Stimulated activated CD4-positive, alpha-beta T cell treated with anti-CD3 and anti-CD28 coated beads, Interleukin-15, amount 100 ng/mL, for 1 hour (primary cell): ENCODE results near the gene AAMP.

Experiments
- DNase-seq, 2 donors: peaks; one replicate each; pipeline ENCODE4 v3.0.0-alpha.2; 2020; ENCODE audit warnings: low read depth in 1 of 2, low spot score in 1 of 2

AAMP gene

DNA sequence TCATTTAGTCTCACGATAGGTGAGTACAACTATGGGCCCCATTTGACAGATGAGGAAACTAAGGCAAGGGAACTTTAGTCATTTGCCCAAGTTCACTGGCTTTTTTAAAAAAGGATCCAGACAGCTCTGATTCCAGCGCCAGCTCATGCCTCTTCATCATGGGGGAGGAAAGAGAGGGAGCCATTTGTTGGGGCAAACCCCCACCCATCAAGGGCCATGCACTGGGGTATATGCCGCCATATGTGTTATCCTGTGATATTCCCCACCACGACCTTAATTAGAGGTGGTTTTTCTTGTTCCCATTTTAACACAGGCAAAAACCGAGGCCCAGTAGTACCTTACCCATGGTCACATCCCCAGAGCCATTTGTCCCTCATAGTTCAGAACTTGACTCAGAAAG, 9.8 kb downstream of the AAMP start:
- DNase-seq = no peak

DNA sequence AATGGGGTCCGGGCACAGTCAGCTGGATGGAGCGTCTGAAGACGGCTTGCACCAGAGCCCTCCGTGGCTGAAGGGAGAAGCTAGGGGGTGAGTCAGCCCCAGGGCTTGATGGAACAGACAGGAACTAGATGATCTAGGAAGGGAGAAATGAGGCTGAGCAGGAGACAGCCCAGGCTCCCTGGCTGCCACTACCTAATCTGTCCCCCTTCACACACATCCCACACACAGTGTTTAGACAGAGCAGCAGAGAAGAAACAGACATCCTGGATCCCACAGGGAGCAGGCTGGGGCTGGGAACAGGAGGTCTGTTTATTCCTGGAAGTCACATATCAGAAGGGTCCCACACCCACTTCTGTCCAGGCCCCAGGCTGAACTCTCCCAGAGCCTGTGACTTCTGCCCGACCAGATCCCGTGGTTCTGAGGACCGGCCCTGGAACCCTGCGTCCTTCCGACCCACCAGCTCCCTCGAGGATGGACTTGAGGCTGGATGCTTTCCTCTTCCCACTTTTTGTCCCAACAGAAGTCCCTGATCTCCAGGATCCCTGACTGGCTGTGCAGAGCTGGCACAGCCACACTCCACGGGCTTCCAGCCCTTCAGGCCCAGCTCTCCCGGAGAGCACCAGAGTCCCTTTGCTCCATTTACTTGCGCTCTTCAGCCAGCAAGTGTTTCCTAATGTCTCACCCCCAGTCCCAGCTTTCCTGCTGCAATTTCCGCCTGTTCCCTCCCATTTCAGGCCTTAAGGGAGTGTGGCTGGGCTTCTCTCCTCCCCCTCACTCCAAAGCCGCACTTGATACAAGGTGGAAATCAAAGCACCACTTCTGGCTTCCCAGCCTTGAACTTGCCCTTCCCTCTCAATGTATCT, 10.6 kb downstream of the AAMP start:
- DNase-seq = no peak

DNA sequence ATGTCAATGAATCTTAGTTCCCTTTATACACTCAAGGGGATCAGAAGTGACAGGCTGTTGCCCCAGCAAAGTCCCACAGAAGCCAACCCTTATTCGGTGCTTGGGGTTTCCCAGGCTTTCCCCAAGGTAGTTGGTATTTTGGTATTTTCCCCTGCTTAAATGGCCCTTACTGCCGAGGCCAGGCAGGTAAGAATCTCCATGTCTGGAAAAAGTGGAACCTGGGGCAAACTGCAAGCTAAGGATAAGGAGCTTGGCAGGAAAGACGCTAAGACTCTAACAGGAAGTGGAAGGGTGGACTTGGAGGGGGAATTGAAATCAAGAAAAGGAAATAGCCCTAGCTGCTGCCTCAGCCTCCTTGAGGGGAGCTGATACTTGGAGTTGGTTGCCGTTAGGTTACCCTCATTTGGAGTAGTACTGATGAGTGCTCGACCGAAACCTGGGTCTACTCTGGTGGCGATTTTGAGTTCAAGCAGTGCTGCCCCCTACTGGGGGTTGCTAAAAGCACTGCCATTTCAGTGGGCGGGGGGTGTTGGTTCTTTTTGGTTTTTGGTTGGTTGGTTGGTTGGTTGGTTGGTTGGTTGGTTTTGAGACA, 12.5 kb downstream of the AAMP start:
- peak; percentile 34 to 45 for DNase-seq

DNA sequence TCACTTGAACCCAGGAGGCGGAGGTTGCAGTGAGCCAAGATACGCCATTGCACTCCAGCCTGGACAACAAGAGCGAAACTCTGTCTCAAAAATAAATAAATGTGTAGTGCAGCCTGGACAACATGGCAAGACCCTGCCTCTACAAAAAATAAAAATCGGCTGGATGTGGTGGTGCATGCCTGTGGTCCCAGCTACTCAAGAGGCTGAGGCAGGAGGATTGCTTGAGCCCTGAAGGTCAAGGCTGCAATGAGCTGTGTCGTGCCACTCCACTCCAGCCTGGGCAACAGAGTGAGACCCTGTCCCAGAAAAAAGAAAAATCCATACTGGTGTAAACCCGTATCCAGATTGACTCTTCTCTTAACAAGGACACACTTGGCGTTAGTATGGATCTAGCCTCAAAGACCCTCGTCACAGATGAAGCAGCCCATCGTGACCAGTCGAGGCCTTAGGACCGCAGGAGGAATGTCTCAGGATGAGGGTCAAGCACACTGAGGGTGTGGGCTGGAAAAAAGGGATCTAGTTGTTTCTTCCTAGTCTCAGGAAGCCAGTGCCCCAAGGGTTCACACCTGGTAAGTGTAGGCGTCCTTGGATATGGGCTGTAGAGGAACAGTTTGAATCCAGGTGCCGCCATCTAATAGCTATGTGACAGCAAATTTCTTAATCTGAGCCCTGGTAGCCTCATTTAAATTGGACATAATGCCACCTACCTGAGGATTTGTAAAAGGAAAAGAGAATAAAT, 13.2 kb downstream of the AAMP start:
- no peak for DNase-seq

DNA sequence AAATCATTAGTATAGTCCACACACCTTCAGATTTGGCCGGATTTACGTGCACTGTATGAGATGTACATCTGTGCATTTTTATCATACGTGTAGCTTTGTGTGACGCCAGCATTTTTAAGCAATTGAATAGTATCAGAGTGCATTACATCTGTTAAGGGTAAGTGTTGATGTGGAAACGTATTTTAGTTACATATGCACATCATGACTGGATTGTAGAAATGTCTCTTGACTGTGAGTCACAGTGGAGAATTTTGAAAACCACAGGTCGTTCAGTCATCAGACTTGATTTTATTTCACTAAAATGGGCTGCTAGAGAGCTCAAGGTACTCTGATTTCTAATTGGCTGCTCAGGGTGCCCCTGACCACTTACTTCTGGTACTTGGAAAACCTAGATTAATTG, 14.5 kb downstream of the AAMP start:
- DNase-seq = no peak

DNA sequence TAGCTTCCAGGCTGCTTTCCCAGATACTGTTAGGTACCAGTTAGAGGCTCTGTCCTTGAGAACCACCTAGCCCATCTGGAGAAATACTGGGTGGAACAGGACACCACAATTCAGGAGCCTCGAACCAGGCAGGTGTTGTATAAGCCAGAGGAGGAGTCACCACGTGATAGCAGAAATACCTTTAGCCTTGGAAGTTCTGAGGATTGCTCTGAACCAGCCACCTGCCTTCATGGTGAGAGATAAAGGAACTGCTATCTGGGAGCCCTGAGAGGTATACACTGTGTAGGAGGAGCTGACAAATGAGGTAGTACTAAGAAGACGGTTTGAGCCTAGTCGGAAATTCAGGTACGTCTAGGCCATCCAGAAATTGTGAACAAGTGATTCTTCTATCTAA, 16.7 kb downstream of the AAMP start:
- no peak for DNase-seq

DNA sequence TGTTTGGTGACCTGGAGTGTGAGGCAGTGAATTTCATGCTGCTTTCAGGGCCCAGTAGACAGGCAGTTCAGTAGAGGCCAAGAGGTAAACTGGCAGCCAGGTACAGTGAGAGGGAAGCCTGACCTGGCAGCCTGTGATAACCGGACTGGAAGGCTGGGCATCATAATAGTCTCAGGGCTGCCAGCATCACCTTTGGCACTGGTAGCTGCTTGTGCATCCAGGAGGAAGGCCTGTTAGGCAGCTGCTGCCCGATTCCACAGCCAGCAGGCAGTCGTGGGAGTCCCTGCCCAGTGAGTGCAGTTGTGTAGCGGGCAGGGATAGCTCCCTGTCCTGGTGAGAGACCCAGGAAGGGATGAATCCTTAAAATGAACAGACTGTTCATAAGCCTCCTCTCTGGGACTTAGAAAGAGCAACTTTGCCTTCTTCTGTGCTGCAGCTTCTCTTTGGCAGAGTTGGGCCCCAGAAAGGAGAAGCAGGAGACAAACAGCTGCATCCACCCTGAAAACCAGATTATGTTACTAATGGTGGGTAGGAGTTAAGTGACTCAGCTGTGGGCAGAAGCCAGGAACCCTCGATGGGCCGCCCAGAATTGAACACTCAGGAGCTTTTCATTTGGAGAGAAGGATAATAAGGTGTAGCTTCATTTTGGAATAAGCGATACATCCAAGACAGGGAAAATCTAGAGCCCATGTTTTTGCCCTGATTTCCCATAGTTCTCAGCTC, 17.3 kb downstream of the AAMP start:
- no peak for DNase-seq

DNA sequence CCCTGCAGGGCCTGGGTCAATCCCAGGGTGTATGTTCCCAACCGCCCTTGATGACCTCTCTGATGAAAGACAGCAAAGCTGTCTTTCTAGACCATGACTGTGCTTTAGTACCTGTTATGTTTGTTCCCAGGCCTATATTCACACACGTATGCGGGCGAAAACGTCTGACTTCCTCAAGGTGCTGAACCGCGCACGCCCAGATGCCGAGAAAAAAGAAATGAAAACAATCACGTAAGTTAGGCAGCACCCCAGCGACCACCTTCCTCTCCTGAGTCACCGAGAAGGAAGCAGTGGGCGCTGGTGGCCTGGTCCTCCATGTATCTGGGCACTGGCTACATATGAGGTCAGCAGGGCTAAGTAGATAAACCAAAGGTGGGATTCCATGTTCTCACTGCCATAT, 20.2 kb downstream of the AAMP start:
- DNase-seq = no peak

DNA sequence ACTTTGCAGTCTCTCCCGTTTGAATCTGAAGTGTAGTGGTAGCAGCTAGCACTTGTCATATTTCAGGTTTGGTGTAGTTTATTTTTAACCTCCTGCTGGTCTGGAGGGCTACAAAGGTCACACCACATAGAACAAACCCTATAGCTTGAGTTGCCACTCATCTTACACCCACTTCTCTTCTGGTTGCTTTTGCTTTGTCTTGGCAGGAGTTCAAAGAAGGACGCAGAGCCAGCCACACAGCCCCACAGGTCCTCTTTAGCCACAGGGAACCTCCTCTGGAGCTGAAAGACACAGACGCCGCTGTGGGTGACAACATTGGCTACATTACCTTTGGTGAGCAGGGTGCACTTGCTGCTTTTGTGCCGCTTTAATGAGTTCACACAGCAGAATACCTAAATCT, 24.7 kb downstream of the AAMP start:
- no peak for DNase-seq

DNA sequence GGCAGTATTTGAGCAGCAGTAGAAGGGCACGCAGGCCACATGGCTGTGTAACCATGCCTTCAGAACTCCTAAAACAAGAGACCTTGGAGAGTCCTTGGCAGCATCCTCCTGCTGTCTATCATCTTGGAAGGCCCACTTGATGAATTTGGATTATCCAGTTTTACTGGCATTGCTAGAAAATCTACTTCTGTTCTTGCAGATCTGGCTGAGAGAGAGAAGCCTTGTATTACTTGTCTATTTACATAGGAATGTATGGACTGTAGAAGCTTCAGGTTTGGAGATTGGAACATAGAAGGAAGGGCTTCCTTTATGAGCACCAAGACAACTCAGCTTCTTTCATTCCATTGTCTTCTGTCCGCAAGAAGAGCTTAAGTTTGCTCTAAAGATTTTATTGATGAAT, 25.3 kb downstream of the AAMP start:
- no peak for DNase-seq

DNA sequence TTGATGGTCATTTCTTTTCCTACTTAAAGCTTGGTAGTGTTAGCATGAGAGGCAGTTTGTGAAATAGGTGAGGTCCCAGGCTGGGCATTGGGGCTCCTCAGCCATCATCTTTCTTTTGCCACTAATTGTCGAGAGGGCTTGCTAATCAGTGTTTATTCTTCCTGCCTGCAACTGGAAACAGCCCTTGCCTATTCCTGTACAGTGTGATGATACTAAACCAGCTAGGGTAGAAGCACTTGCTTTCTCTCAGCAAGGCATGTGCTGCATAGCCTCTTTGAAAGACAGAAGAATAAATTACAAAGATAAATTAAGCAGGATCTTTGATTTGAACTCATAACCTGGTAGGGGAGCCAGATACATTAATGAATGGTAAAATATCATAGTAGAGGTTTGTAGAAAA, 25.7 kb downstream of the AAMP start:
- no peak for DNase-seq

DNA sequence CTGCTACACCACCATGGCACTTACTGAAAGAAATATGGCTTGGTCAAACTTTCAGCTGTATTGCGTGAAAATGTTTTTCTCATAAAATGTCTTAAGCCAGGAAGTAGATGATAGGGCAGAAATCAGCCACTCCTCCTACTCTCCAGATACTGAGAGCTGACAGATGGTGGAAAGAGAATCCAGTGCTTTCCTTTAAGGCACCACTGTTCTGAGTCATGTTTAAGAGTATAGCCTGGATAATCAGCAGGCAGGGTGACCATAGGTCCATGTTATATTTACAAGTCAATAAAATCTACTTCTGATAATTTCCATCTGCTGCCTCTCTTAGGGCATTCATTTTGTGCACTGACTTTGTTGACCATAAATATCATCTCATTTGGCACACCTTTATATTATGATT, 31.1 kb downstream of the AAMP start:
- DNase-seq = no peak

DNA sequence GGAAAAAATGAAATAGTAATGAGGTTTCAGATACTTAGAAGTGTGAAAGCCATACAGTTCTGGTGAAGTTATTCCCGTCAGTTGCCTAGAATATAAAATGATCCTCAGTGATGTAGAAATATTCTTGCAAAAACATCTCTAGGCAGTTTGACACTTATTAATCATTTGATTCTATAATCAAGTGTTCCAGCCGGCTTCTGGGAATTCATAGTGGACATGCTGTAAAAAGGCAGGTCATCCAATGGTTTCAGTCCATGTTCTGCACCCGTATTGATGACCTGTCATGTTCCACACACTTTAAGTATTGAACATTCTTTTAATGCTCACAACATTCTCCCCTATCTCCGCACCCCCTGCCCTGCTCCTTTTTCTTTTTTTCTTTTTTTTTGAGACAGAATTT, 33.1 kb downstream of the AAMP start:
- DNase-seq = no peak

DNA sequence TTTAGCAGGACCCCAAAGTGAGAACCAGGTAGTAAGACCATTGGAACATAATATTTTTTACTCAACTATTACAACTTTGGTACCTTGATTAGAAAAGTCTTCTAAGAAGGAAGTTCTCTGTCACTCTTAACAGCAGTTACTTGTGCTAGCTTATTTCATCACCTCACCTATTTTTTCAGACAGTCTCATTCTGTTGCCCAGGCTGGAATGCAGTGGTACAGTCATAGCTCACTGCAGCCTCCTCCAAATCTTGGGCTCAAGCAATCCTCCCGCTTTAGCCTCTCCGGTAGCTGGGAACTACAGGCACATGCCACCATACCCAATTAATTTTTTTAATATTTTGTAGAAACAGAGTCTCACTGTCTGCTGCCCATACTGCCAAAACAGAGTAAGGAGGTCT, 34.9 kb downstream of the AAMP start:
- no peak for DNase-seq

DNA sequence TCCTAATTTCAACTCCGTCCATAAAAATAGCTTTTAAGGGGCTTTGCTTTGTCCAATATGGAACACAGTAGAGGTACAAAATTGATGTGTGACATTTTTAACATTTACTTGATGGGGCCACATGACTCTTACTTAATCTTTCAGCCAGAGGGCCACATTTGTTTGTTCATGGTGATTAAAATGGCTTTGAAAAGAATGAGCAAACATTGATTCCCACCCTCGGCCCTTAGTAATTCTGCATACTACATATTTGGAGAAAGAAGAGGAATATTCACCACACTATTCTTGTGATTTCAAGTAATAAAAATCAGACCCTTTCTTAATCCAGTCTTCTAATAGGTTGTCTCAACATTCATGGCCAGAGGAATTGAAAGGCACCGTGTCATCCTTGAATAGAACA, 35.4 kb downstream of the AAMP start:
- no peak for DNase-seq

DNA sequence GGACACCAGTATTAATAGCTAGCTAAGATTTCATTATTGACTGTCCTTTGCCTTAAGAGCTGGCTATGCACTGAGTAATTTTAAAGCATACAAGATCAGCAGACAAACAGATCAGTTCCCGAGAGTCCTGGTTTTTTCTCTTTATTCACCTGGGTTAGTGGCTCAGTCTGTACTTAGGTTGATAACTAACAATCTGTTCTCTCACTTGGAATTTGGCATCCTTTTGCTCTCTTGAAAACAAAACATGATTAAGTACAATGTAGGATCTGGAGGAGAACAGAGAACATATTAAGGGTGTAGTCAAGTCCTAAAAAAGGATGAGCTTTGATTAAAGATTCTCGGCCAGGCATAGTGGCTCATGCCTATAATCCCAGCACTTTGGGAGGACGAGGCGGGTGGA, 36.4 kb downstream of the AAMP start:
- no peak for DNase-seq

DNA sequence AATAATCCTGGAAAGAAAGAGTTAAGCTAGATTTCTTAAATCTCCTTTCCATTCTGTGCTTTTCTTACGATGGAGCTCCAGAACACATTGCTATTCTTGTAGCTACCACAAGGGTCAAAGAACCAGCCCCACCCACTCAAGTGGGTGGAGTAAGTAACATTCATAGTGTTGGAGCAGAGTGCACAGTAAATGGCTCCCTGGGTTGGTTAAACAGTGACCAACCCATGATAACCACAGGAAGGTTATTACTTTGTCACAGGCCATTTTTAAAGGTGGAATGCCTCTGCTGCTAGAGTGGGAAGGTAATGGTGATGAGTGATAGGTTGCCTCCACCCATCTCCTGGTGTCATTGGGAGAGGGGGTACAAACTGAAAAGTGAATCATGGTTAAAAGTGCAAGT, 39.1 kb downstream of the AAMP start:
- no peak for DNase-seq

DNA sequence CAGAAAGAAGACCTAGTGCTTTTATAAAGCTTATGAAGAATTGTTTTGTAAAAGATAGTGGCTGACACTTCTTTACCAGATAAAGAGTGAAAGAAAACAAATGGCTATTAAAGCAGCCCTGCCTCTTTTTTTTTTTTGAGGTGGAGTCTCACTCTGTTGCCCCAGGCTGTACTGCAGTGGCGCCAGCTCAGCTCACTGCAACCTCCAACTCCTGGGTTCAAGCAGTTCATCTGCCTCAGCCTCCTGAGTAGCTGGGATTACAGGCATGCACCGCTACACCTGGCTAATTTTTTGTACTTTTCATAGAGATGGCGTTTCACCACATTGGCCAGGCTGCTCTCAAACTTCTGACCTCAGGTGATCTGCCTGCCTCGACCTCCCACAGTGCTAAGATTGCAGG, 40.1 kb downstream of the AAMP start:
- DNase-seq = no peak

DNA sequence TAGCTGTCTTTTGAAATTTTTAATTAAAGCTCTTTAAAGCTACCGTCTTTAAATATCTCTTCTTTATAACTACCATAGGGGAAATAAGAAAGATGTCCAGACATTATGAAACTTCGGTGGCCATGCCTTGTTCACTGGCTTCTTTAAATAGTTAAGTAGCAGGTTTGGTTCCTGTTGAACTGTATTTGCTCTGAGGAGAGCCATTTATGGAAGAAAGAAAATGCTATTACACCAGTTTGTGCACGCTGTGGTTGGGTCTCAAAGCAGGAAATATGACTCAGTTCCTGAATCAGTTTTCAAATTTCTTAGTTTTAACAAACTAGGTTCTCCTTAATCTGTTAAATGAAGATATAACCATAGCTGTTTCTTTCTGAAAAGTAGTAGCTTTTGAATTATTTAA, 40.7 kb downstream of the AAMP start:
- no peak for DNase-seq

DNA sequence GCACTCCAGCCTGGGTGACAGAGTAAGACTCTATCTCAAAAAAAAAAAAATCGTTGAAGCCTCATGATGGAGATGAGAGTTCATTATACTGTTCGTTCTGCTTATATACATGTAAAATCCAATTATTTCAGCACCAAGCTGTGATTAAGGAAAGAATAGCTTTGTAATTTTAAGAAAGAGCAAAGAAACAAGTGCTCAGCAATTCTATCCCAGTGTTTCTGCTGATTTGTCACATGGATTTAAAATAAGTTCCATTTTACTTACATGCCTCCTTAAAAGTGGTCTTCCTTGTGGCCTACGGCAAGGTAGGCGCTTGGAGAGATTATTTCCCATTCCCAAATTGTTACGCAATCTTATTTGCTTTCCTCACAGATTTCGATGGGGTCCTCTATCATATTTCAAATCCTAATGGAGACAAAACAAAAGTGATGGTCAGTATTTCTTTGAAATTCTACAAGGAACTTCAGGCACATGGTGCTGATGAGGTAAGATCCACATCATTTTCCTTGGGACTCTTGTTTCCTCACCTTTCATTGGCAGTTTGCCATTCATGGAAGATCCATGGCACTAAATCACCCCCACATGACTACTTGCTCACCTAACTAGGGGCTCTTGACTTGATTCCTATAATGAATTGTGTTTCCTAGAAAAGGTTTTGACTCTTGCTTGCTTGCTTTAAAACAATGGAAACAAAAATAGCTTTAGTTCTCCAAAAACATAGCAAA, 41.4 kb downstream of the AAMP start:
- DNase-seq = no peak

DNA sequence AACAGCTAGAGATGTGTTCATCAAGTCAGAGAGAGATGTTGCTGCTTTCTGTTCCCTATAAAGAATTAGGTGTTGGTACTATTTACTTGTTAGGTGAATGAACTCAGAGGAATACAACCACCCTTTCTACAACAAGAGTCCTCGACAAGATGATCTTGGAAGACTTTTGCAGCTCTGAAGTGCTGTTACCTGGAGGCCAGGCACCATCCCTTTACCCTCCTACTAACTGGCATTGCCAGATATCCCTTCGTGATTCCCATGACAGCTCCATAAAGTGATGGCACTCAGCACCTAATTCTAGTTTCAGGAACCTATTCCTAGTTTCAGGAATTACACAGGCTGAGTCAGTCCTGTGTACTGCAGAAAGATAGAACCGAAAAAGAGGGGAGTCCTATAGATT, 43.0 kb downstream of the AAMP start:
- DNase-seq = no peak
